ENCODE measurements around the gene SNRNP200.
"Not testable (repeated sequence)": the region's sequence is repeated elsewhere in the genome, so short reads cannot be mapped to it uniquely, and the experiment has no call there.

SNRNP200 gene

GRCh38 chr2:96325041-96325883, 19.9 kb upstream of the SNRNP200 start, which contains the start of gene ITPRIPL1:
TSS of gene ITPRIPL1 (plus strand) at chr2:96325317. CDS start at chr2:96325840, 523 bp downstream.
- no peak for DNase-seq (ENCODE audit: low spot score)

- DNase-seq (ENCODE audit: low spot score), result no peak
These were observed 19.3 kb upstream of the SNRNP200 start for GRCh38 chr2:96324721-96325040.

GRCh38 chr2:96323849-96324248, 18.5 kb upstream of the SNRNP200 start:
- no peak for DNase-seq (ENCODE audit: low spot score)

- no peak for DNase-seq (ENCODE audit: low spot score)
These were observed 15.6 kb upstream of the SNRNP200 start for GRCh38 chr2:96320728-96321622.

- DNase-seq (ENCODE audit: low spot score), result no peak
These were observed 15.0 kb upstream of the SNRNP200 start for GRCh38 chr2:96320326-96320725.

GRCh38 chr2:96319396-96319795, 14.1 kb upstream of the SNRNP200 start:
- DNase-seq (ENCODE audit: low spot score), result no peak

DNA sequence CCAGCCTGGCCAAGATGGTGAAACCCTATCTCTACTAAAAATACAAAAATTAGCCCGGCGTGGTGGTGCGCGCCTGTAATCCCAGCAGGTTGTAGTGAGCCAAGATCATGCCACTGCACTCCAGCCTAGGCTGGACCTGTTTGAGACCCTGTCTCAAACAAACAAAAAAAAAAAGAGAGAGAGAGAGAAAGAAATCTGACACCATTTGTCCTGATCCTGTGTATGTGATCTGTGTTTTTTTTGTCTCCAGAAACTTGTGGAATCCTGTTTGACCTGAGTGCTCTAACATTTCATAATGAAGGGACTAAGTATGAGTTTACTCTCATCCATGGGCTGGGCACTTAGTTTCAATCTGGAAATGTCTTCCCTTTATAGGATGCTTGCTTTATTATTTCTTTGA, 13.4 kb upstream of the SNRNP200 start:
- no peak for DNase-seq (ENCODE audit: low spot score)

GRCh38 chr2:96317584-96317997, 12.2 kb upstream of the SNRNP200 start:
- DNase-seq (ENCODE audit: low spot score), result no peak

DNA sequence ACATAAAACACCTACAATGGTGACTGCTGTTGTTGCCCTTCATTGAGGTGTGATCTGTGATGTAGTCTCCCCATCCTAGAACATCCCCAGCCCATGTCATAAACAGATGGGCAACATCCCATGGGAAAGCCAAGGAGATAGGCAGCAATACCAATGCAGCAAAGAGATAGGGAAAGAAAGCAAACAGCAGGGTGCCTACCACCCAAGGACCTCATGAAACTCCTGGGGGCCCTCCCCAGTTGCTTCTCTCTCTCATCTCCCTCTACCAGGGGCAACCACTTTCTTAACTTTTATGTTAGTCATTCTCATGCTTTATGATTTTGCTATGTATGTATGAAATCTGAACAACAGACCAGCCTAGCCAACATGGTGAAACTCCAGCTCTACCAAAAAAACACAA, 11.7 kb upstream of the SNRNP200 start:
- DNase-seq (ENCODE audit: low spot score), result no peak

- peak; percentile 45 for DNase-seq (ENCODE audit: low spot score)
These were observed 10.2 kb upstream of the SNRNP200 start for GRCh38 chr2:96315400-96316071.

- no peak for DNase-seq (ENCODE audit: low spot score)
These were observed 9.7 kb upstream of the SNRNP200 start for GRCh38 chr2:96315005-96315399.

DNA sequence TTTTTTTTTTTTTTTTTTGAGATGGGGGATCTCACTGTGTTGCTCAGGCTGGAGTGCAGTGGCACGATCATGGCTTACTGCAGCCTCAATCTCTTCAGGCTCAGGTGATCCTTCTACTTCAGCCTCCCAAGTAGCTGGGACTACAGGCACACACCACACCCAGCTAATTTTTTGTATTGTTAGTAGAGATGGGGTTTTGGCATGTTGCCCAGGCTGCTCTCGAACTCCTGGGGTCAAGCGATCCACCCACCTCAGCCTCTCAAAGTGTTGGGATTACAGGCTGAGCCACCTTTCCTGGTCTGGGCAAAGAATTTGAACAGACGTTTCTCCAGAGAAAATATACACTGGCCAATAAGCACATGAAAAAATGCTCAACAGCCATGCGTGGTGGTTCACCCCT, 2.9 kb upstream of the SNRNP200 start:
- no peak for DNase-seq (ENCODE audit: low spot score)

GRCh38 chr2:96306370-96306769, 1.0 kb upstream of the SNRNP200 start:
- DNase-seq (ENCODE audit: low spot score), result no peak

GRCh38 chr2:96305979-96306308, 598 bp upstream of the SNRNP200 start:
- no peak for DNase-seq (ENCODE audit: low spot score)

DNA sequence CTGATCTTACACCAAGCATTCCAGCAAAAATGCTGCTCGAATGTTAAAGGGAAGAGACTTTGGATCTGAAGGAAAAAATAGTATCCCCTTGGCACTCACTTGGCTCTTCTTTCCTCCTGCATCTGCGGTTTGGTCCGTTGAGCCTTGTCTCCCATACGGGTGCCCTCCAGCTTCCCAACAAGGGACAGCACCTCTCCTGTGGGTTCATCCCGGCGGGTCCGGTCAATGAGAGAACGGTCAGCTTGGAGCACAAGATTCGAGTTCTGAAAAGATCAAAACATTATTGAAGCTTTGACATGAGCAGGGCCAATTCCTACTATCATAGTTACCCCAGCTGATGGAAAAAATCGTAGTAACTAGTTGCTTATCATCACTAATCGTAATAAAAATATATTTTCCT, 740 bp downstream of the SNRNP200 start:
- no peak for DNase-seq (ENCODE audit: low spot score)

- DNase-seq (ENCODE audit: low spot score), result no peak
These were observed 3.5 kb downstream of the SNRNP200 start for GRCh38 chr2:96301865-96302264.

GRCh38 chr2:96296925-96297324, 8.4 kb downstream of the SNRNP200 start:
- DNase-seq (ENCODE audit: low spot score), result no peak

DNA sequence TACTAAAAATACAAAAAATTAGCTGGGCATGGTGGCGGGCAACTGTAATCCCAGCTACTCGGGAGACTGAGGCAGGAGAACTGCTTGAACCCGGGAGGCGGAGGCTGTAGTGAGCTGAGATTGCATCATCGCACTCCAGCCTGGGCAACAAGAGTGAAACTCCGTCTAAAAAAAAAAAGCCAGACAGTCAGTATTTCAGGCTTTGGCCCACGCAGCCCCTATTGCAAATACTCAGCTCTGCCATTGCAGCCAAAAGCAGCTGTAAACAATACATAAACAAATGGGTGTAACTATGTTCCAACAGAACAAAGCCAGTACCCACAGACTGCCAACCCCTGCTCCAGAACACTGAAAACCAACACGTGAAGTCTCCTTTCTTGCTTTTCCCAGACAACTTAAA, 11.1 kb downstream of the SNRNP200 start:
- DNase-seq (ENCODE audit: low spot score), result not testable (repeated sequence)

- no peak for DNase-seq (ENCODE audit: low spot score)
These were observed 13.6 kb downstream of the SNRNP200 start for GRCh38 chr2:96291751-96292150.

DNA sequence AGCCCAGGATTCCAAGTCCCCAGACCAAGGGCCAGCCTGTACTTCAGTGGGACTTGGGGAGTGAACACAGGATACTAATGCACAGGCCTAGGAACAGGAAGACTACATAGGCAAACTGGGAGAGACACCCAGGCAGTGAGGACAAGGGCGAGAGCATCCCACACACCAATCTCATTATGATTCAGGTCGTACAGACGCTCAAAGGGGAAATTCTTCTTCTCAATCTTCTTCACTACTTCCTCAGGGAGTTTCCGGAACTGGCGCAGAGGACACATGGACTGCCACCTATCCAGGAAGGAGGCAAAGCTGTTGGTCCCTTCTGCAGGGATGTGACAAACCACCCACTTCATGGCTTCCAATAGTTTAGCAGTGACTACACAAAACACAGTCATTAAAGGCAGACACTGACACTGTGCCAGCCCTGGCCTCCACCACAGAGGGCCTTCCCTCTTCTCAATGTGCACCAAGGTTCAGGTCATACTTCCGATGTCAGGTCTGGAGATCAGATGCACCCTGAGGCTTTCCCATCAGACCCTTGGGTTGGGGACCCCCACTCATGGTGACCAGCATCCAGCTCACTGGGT, 18.0 kb downstream of the SNRNP200 start:
- DNase-seq (ENCODE audit: low spot score), result no peak

DNA sequence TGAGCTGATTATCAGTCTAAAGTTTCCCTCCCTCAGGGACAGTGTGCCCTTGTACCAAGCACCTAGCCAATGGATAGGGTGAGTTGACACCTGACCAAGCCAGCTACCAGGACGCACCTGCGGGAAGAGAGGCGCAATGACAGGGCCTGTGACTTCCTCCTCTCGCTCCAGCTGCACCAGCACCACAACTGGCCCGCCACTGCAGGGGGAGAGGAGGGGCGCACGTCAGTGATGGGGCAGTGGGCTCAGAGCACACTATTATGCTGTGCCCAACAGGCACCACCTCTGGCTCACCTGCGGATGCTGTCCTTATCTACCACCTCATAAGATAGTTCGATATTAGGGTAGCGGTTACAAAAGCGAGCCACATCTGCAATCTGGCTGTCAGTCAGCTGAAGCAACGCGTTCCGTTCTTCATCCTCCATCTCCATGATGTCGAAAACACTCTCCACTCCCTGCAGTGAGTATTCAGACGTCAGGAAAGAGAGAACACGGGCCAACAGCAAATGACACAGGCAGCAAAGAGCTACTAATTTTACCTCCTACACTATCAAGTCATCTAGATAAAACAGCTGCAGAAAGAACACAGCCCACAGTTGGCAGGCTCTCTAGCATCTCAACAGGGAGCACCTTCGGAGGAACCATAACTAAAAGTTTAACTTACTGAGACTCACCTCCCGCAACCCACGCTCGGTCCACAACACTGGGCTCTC, 28.4 kb downstream of the SNRNP200 start:
- DNase-seq (ENCODE audit: low spot score), result no peak
